GM21825 (cell line): ENCODE measurements around the gene TNFSF13.
"Not testable (repeated sequence)": the region's sequence is repeated elsewhere in the genome, so short reads cannot be mapped to it uniquely, and the experiment has no call there.

Source experiments
- ATAC-seq: cut with Tn5 transposase; IDR thresholded peaks from one replicate; pipeline ENCODE4 v1.9.1; 2021; ENCODE audit warnings: mild to moderate bottlenecking, moderate library complexity; ENCODE audit not compliant: unreplicated experiment

The TNFSF13 gene

GRCh38 chr17:7589891-7590691 lies 31.5 kb downstream of the TNFSF13 start, which contains the start of gene SOX15:
SOX15 (minus strand) TSS chr17:7590094; CDS start chr17:7589676, 418 bp downstream.
- no peak for ATAC-seq

- ATAC-seq = no peak
These were observed 32.2 kb downstream of the TNFSF13 start for GRCh38 chr17:7590743-7591142.

- no peak for ATAC-seq
These were observed 33.0 kb downstream of the TNFSF13 start for GRCh38 chr17:7591596-7591995.

- no peak for ATAC-seq
These were observed 34.0 kb downstream of the TNFSF13 start for GRCh38 chr17:7592422-7593021.

- no peak for ATAC-seq
These were observed 34.7 kb downstream of the TNFSF13 start for GRCh38 chr17:7593296-7593695.

GRCh38 chr17:7597561-7597960 lies 39.0 kb downstream of the TNFSF13 start:
- ATAC-seq = not testable (repeated sequence)

DNA sequence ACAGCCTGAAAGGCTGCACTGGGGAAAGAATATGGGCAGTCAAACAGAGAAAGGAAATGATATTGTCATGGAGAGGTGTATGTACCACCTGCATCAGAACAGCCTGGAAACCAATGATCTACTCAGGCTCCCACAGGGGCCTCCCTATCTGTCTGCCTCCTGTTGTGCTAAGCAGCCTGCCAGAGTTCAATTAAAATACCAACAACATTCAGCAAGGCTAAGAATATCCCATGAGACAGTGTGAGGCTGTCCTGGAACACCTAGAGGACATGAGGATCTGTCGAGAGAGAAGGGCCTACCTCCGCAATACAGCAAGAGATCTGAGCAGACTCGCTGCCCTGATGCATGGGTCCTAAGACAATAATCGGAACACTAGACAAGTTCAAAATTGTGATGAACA lies 47.7 kb downstream of the TNFSF13 start:
- ATAC-seq = no peak

- no peak for ATAC-seq
These were observed 52.1 kb downstream of the TNFSF13 start for GRCh38 chr17:7610641-7611040.
